Endothelial cell of umbilical vein (primary cell): ENCODE results near the gene PVR. TPM values are rescaled to one million over a fixed set of nuclear protein-coding genes. Genes with fewer than 3 reads are reported as not detected.

Experiments
- BruUV-seq: library from RNA; stranded (reverse); fragments of 400-500 nt; replicated peaks from 2 replicates; lab custom pipeline; 2021; lab: Mats Ljungman, UMichigan
- CTCF ChIA-PET: fragments of 300-600, 350-600 bp; sonication (Branson Sonifier 250); formaldehyde crosslinking; loops from one replicate; lab custom pipeline; 2021; ENCODE audit warnings: antibody characterized with exemption, inconsistent platforms; lab: Charles Lee
- POLR2A ChIA-PET: fragments of 300-600, 350-600 bp; sonication (Branson Sonifier 250); formaldehyde crosslinking; loops from one replicate; lab custom pipeline; 2021; ENCODE audit warnings: antibody characterized with exemption, inconsistent platforms; lab: Charles Lee
- DNase-seq: peaks from one replicate; pipeline ENCODE4 v3.0.0-alpha.2; 2011; ENCODE audit warnings: low read depth, low spot score
- FAIRE-seq: peaks from 2 replicates; lab custom pipeline; 2011; peaks lifted over from hg19 to GRCh38; lab: Jason Lieb, UNC
- H2AFZ ChIP-seq: 2 replicates; pipeline ENCODE4 v1.6.0; 2012; ENCODE audit warnings: low read depth, low read length, control low read depth, inconsistent platforms
- H3K27ac ChIP-seq: 2 replicates; pipeline ENCODE4 v1.5.1; 2011; ENCODE audit warnings: low read depth, mild to moderate bottlenecking, control low read depth, low read length, moderate library complexity; ENCODE audit not compliant: insufficient read depth
- H3K27me3 ChIP-seq, 2 experiments: 2 replicates each; pipeline versions ENCODE4 v1.6.0 to v1.6.1; 2011; ENCODE audit warnings: low read length in 2 of 2, mixed read lengths in 1 of 2; ENCODE audit not compliant: control insufficient read depth in 2 of 2, insufficient read depth in 2 of 2
- H3K36me3 ChIP-seq, 2 experiments: 2 replicates in 1 of 2; 3 replicates in 1 of 2; pipeline ENCODE4 v1.5.1; 2011; ENCODE audit warnings: low read length in 2 of 2, mild to moderate bottlenecking in 1 of 2, moderate library complexity in 1 of 2; ENCODE audit not compliant: control insufficient read depth in 2 of 2, insufficient read depth in 2 of 2; ENCODE audit errors: extremely low read depth in 1 of 2
- H3K4me1 ChIP-seq: 3 replicates; pipeline ENCODE4 v1.5.1; 2011; ENCODE audit warnings: mild to moderate bottlenecking, low read length; ENCODE audit not compliant: control insufficient read depth, insufficient read depth; ENCODE audit errors: extremely low read depth
- H3K4me2 ChIP-seq: 2 replicates; pipeline ENCODE4 v1.6.1; 2011; ENCODE audit warnings: low read length, control low read depth, mixed read lengths; ENCODE audit not compliant: insufficient read depth
- H3K4me3 ChIP-seq, 3 experiments: fragments of 200-600 bp in 1 of 3; sonication (generic), shearing (Covaris generic) in 1 of 3; replicated peaks in 1 of 3; 2 replicates each; pipeline ENCODE4 v1.5.1; 2011 to 2016; ENCODE audit warnings: control low read depth in 3 of 3, low read length in 3 of 3, mild to moderate bottlenecking in 2 of 3, inconsistent platforms in 1 of 3, low read depth in 1 of 3, moderate library complexity in 1 of 3; ENCODE audit not compliant: insufficient read depth in 1 of 3
- H3K79me2 ChIP-seq: 2 replicates; pipeline ENCODE4 v1.6.0; 2012; ENCODE audit warnings: low read length, inconsistent platforms; ENCODE audit not compliant: control insufficient read depth, insufficient read depth
- H3K9ac ChIP-seq: replicated peaks from 2 replicates; pipeline ENCODE3; 2011; ENCODE audit warnings: low read length, control low read depth; ENCODE audit not compliant: insufficient read depth; ENCODE audit errors: extremely low read depth
- H3K9me1 ChIP-seq: replicated peaks from 3 replicates; pipeline ENCODE4 v1.6.0; 2011; ENCODE audit warnings: mild to moderate bottlenecking, low read length; ENCODE audit not compliant: control insufficient read depth, insufficient read depth; ENCODE audit errors: extremely low read depth
- H3K9me3 ChIP-seq: replicated peaks from 2 replicates; pipeline ENCODE4 v1.5.1; 2012; ENCODE audit warnings: low read length, inconsistent platforms; ENCODE audit not compliant: control insufficient read depth, insufficient read depth
- H4K20me1 ChIP-seq: replicated peaks from 2 replicates; pipeline ENCODE3; 2011; ENCODE audit warnings: mild to moderate bottlenecking, low read length; ENCODE audit not compliant: control insufficient read depth, insufficient read depth; ENCODE audit errors: extremely low read depth
- CTCF ChIP-seq, 2 donors: IDR thresholded peaks; 1 replicate in 1 of 2; 2 replicates in 1 of 2; pipeline ENCODE4 v1.5.1; 2011; ENCODE audit warnings: low read length in 2 of 2, mild to moderate bottlenecking in 2 of 2, moderate library complexity in 2 of 2, control low read depth in 1 of 2, inconsistent platforms in 1 of 2, low read depth in 1 of 2; ENCODE audit not compliant: insufficient read depth in 1 of 2; ENCODE audit errors: extremely low read depth in 1 of 2
- EZH2 ChIP-seq: IDR thresholded peaks from 2 replicates; pipeline ENCODE4 v1.6.1; 2012; ENCODE audit warnings: borderline replicate concordance, low read depth, mild to moderate bottlenecking, moderate library complexity, low read length, inconsistent platforms; ENCODE audit not compliant: severe bottlenecking
- FOS ChIP-seq: IDR thresholded peaks from 2 replicates; pipeline ENCODE4 v1.6.1; 2011; ENCODE audit warnings: mild to moderate bottlenecking, low read length, moderate library complexity, borderline replicate concordance; ENCODE audit not compliant: insufficient read depth
- GATA2 ChIP-seq: IDR thresholded peaks from 2 replicates; pipeline ENCODE4 v1.7.0; 2011; ENCODE audit warnings: low read depth, mild to moderate bottlenecking, moderate library complexity, mixed read lengths, low read length; ENCODE audit not compliant: insufficient read length, insufficient read depth
- JUN ChIP-seq: IDR thresholded peaks from 2 replicates; pipeline ENCODE4 v1.6.1; 2011; ENCODE audit warnings: borderline replicate concordance, low read depth; ENCODE audit not compliant: insufficient read length, insufficient read depth
- MAX ChIP-seq: IDR thresholded peaks from 2 replicates; pipeline ENCODE4 v1.6.1; 2011; ENCODE audit not compliant: insufficient read depth, insufficient read length
- MYC ChIP-seq: IDR thresholded peaks from one replicate; pipeline ENCODE4 v1.6.1; 2011; ENCODE audit warnings: mild to moderate bottlenecking, low read depth, low read length
- POLR2A ChIP-seq: IDR thresholded peaks from 2 replicates; pipeline ENCODE4 v1.6.1; 2012; ENCODE audit warnings: low read depth, mild to moderate bottlenecking, control low read depth, low read length
- POLR2AphosphoS5 ChIP-seq: IDR thresholded peaks from 2 replicates; pipeline ENCODE4 v1.6.1; 2012; ENCODE audit warnings: low read depth, mild to moderate bottlenecking, control low read depth, low read length, moderate library complexity; ENCODE audit not compliant: insufficient read depth
- dilution Hi-C: fragments of 300-500 bp; cut with MboI; formaldehyde crosslinking; loops from one replicate; pipeline ENCODE4 v1.15.0; 2019; ENCODE audit warnings: low sequenced_read_pairs; ENCODE audit not compliant: extremely low pct_ligation_motif_present
- intact Hi-C: fragments of 100-400 bp; cut with micrococcal nuclease; formaldehyde crosslinking; loops from one replicate; pipeline ENCODE4 v1.10.0; 2022
- polyA plus RNA-seq, 4 experiments: library from polyadenylated mRNA; depleted of rRNA in 3 of 4; stranded (reverse) in 3 of 4; unstranded in 1 of 4; fragments of >200 nt; gene quantifications; 2 replicates each; pipeline versions ENCODE4 v1.2.1 to v1.2.3, GENCODE V29; 2011 to 2012; ENCODE audit warnings: missing spikeins in 1 of 4
- total RNA-seq: library from RNA; stranded (reverse); gene quantifications from 2 replicates; pipeline ENCODE4 v1.2.3, GENCODE V29; 2021

PVR gene
- total and polyA plus RNA-seq, 2 donors (not counting 3 experiments of a cell fraction or from before 2014, with no cell fraction given) = 133 to 226 TPM

GRCh38 chr19:44607049-44607448 lies 36.7 kb upstream of the PVR start:
- Histone ChIP-seq H4K20me1 (no peaks in the 10 kb centered on the region), H3K9me1 (no peaks in the 10 kb centered on the region), H3K27ac (peak overlapping the region; percentile 93), H3K9ac (peak overlapping the region; percentile 43), H3K36me3 (no peaks in the 10 kb centered on the region), H3K4me2 (peak overlapping the region; percentile 6), H3K4me3 (no peak overlapping the region), H2AFZ (no peak overlapping the region), H3K79me2 (no peaks in the 10 kb centered on the region), H3K4me1 (peaks cover 62% of the 10 kb centered on the region), H3K27me3 (no peaks in the 10 kb centered on the region), H3K9me3 (no peaks in the 10 kb centered on the region)
- no TSS peak for BruUV-seq
- FAIRE-seq = peak; percentile 96
- intact Hi-C loops (loop anchor here (1.0 kb wide), 4 partner anchors 19 to 78 kb away; partner anchors contain the start of gene PVR), dilution Hi-C loops (no loop called here)
- peak; percentile 95 for DNase-seq
- CTCF ChIA-PET = interaction anchor here (0.5 to 2.3 kb wide), 8 partner anchors 18 to 50 kb away, joined by 3 to 12 read pairs (median 4); partner anchors contain the start of gene PVR
- TF ChIP-seq POLR2A (peak; percentile 63), MAX (no peak), FOS (peak; percentile 91), GATA2 (peak; percentile 69), POLR2AphosphoS5 (peak; percentile 93), MYC (no peak), EZH2 (no peak), CTCF (IDR thresholded peaks at IDR 0.05; ENCODE audit: extremely low read depth in 1 of 2, insufficient read depth in 1 of 2, low read depth in 1 of 2, low read length in 2 of 2) (no peak), JUN (peak; percentile 89)
- POLR2A ChIA-PET = interaction anchor here (1.1 to 1.2 kb wide), 4 partner anchors 17 to 36 kb away, joined by 4 to 8 read pairs (median 6); partner anchors contain the start of gene PVR
